Measurements from ENCODE around the gene MTCL1. TPM values are rescaled to one million over a fixed set of nuclear protein-coding genes. Genes with fewer than 3 reads are reported as not detected.

Gene MTCL1
- total RNA-seq, 1 experiment from 2014 or later: 50.1 TPM

DNA sequence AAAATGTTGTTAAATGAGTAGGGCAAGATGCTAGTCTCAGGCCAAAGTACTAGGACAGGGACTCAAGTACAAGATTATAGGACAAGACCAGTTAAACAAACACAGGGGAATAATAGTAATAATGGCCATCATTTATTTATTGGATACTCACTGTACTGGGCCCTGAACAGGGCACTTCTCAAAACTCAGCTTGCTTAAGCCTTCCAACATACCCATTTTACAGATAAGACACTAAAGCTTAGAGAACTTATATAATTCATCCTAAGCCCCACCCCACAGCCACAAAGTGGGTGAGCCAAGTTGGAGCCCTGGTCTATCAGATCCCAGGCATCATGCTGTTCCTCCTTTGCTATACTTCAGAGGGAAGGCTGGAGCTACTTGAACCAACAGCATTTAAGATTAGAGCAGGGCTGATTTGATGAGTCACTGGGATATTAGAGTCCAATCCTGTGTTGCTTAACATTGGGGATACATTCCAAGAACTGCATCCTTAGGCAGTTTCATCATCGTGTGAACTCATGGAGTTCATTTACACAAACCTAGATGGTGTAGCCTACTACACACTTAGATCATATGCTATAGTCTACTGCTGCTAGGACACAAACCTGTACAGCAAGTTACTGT, 153.6 kb downstream of the MTCL1 start:
- H3K27ac ChIP-seq (ENCODE audit: low read length): no peak overlapping the region
- ChIA-PET POLR2A (no interaction called here), CTCF (no interaction called here)
- ATAC-seq (no peak), DNase-seq (ENCODE audit: low read depth, low spot score) (peak; percentile 13)
- no peaks in the 10 kb centered on the region for H3K27me3 ChIP-seq (ENCODE audit: control insufficient read depth, insufficient read depth, low read length)
- TF ChIP-seq, protein P1, sequence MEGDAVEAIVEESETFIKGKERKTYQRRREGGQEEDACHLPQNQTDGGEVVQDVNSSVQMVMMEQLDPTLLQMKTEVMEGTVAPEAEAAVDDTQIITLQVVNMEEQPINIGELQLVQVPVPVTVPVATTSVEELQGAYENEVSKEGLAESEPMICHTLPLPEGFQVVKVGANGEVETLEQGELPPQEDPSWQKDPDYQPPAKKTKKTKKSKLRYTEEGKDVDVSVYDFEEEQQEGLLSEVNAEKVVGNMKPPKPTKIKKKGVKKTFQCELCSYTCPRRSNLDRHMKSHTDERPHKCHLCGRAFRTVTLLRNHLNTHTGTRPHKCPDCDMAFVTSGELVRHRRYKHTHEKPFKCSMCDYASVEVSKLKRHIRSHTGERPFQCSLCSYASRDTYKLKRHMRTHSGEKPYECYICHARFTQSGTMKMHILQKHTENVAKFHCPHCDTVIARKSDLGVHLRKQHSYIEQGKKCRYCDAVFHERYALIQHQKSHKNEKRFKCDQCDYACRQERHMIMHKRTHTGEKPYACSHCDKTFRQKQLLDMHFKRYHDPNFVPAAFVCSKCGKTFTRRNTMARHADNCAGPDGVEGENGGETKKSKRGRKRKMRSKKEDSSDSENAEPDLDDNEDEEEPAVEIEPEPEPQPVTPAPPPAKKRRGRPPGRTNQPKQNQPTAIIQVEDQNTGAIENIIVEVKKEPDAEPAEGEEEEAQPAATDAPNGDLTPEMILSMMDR (IDR thresholded peaks at IDR 0.05): no peak
- no peak for TF ChIP-seq TCF7L2 (IDR thresholded peaks at IDR 0.05; ENCODE audit: low read depth, low read length)
- no peak for TF ChIP-seq SIN3A (IDR thresholded peaks at IDR 0.05; ENCODE audit: borderline replicate concordance, insufficient read depth, low read depth, low read length)
- TF ChIP-seq, protein P2, sequence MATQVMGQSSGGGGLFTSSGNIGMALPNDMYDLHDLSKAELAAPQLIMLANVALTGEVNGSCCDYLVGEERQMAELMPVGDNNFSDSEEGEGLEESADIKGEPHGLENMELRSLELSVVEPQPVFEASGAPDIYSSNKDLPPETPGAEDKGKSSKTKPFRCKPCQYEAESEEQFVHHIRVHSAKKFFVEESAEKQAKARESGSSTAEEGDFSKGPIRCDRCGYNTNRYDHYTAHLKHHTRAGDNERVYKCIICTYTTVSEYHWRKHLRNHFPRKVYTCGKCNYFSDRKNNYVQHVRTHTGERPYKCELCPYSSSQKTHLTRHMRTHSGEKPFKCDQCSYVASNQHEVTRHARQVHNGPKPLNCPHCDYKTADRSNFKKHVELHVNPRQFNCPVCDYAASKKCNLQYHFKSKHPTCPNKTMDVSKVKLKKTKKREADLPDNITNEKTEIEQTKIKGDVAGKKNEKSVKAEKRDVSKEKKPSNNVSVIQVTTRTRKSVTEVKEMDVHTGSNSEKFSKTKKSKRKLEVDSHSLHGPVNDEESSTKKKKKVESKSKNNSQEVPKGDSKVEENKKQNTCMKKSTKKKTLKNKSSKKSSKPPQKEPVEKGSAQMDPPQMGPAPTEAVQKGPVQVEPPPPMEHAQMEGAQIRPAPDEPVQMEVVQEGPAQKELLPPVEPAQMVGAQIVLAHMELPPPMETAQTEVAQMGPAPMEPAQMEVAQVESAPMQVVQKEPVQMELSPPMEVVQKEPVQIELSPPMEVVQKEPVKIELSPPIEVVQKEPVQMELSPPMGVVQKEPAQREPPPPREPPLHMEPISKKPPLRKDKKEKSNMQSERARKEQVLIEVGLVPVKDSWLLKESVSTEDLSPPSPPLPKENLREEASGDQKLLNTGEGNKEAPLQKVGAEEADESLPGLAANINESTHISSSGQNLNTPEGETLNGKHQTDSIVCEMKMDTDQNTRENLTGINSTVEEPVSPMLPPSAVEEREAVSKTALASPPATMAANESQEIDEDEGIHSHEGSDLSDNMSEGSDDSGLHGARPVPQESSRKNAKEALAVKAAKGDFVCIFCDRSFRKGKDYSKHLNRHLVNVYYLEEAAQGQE (IDR thresholded peaks at IDR 0.05; ENCODE audit: insufficient read depth in 1 of 2, low read depth in 2 of 2, low read length in 1 of 2): no peak
- TF ChIP-seq POLR2AphosphoS5 (IDR thresholded peaks at IDR 0.05; ENCODE audit: low read depth, low read length): no peak
- no peaks in the 10 kb centered on the region for H3K9me3 ChIP-seq (ENCODE audit: control insufficient read depth, insufficient read depth, low read depth, low read length)
- H3K4me1 ChIP-seq (ENCODE audit: control insufficient read depth, insufficient read depth, low read length): no peaks in the 10 kb centered on the region
- intact Hi-C loops (cut with micrococcal nuclease; ENCODE audit: unreplicated experiment): no loop called here
- BruUV-seq (replicated peaks): no TSS peak
- in situ Hi-C loops (cut with HindIII; ENCODE audit: low pct_unique_long_range_greater_than_20kb, low sequenced_read_pairs): no loop called here
- no peak overlapping the region for H3K4me3 ChIP-seq (ENCODE audit: low read depth in 2 of 2, low read length in 2 of 2)
- no peaks in the 10 kb centered on the region for H3K36me3 ChIP-seq (ENCODE audit: control insufficient read depth, insufficient read depth, low read length)

DNA sequence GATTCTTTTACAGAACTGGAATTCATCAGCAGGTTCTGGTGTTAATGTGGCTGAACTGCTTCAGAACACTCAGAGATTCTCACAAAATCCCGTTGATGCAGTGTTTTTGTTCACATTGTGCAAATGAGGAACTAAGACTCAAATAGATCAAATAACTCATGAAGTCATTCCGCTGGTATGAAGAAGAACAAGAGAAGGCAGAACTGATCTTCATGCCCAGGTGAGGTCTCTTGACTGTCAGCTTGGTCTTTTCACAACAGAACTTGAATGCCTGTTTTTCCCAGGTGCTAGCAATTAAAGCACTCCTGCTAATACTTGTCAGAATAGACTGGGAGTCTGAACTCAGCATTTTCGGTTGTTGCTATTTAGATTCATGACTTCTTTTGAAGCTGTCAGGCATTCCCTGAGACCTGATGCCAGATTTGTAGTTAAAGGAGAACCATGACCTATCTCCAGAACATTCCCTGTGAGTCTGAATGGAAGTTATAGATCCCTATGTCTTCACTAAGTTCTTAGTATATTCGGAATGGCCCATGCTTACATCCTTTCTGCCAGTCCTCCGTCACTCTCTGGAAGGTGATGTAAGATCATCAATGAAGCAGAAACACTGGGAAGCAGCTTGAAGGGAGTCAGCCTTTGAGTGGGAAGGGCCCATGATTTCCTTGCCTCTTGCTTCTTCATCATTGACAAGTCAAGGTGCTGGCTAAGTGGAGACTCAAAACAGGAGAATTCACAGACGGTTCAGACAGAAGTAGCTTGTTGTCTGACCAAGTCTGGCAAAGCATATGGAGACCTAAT, 155.7 kb downstream of the MTCL1 start:
- POLR2A ChIA-PET: no interaction called here
- H3K36me3 ChIP-seq (ENCODE audit: control insufficient read depth, insufficient read depth, low read length): no peaks in the 10 kb centered on the region
- no peaks in the 10 kb centered on the region for H3K9me3 ChIP-seq (ENCODE audit: control insufficient read depth, insufficient read depth, low read depth, low read length)
- ATAC-seq (no peak), DNase-seq (ENCODE audit: low read depth, low spot score) (no peak)
- H3K4me3 ChIP-seq (ENCODE audit: low read depth in 2 of 2, low read length in 2 of 2): no peak overlapping the region
- H3K4me1 ChIP-seq (ENCODE audit: control insufficient read depth, insufficient read depth, low read length): no peaks in the 10 kb centered on the region
- in situ Hi-C loops (cut with HindIII; ENCODE audit: low pct_unique_long_range_greater_than_20kb, low sequenced_read_pairs): no loop called here
- CTCF ChIA-PET: no interaction called here
- no peak overlapping the region for H3K27ac ChIP-seq (ENCODE audit: low read length)
- no TSS peak for BruUV-seq (replicated peaks)
- H3K27me3 ChIP-seq (ENCODE audit: control insufficient read depth, insufficient read depth, low read length): no peaks in the 10 kb centered on the region
- TF ChIP-seq, protein P2 (IDR thresholded peaks at IDR 0.05; ENCODE audit: insufficient read depth in 1 of 2, low read depth in 2 of 2, low read length in 1 of 2): no peak
- TF ChIP-seq, protein P1 (IDR thresholded peaks at IDR 0.05): no peak
- TF ChIP-seq POLR2AphosphoS5 (IDR thresholded peaks at IDR 0.05; ENCODE audit: low read depth, low read length) (no peak), SIN3A (IDR thresholded peaks at IDR 0.05; ENCODE audit: borderline replicate concordance, insufficient read depth, low read depth, low read length) (no peak), TCF7L2 (IDR thresholded peaks at IDR 0.05; ENCODE audit: low read depth, low read length) (no peak)
- intact Hi-C loops (cut with micrococcal nuclease; ENCODE audit: unreplicated experiment): no loop called here
